Measurements from ENCODE around the gene RAD51B. TPM values are rescaled to one million over a fixed set of nuclear protein-coding genes. Genes with fewer than 3 reads are reported as not detected.

The RAD51B gene
- total RNA-seq, 1 experiment from 2014 or later, result 14.2 TPM

- ChIA-PET CTCF (no interaction called here), POLR2A (no interaction called here)
- H3K4me1 Mint-ChIP-seq, result peaks cover 31% of the 10 kb centered on the region
- H3K36me3 Mint-ChIP-seq, result no peaks in the 10 kb centered on the region
- peaks cover 9% of the 10 kb centered on the region for H3K27me3 Mint-ChIP-seq (ENCODE audit: low read depth)
- H3K9me3 Mint-ChIP-seq, result no peaks in the 10 kb centered on the region; the same call in 1 of the 2 replicates
- H3K4me3 Mint-ChIP-seq, result no peak overlapping the region
- no peak for DNase-seq (ENCODE audit: low spot score)
- no peak overlapping the region for H3K27ac Mint-ChIP-seq
- no peak for TF ChIP-seq ARID4B (CRISPR knock-in tag; IDR thresholded peaks at IDR 0.05; ENCODE audit: borderline replicate concordance)
- no peak for TF ChIP-seq KAT7 (CRISPR knock-in tag; IDR thresholded peaks at IDR 0.05; ENCODE audit: borderline replicate concordance)
- TF ChIP-seq PRRX2 (CRISPR knock-in tag; IDR thresholded peaks at IDR 0.05), result no peak
- no peak for TF ChIP-seq OVOL2 (CRISPR knock-in tag; IDR thresholded peaks at IDR 0.05; ENCODE audit: borderline replicate concordance)
- no peak for TF ChIP-seq HMGXB4 (CRISPR knock-in tag; IDR thresholded peaks at IDR 0.05)
- TF ChIP-seq GABPB1 (CRISPR knock-in tag; IDR thresholded peaks at IDR 0.05), result no peak
- TF ChIP-seq NFATC4 (CRISPR knock-in tag; IDR thresholded peaks at IDR 0.05), result no peak
- no peak for TF ChIP-seq STAT6 (CRISPR knock-in tag; conservative IDR thresholded peaks at IDR 0.05; ENCODE audit: low read depth)
- TF ChIP-seq ZNF121 (CRISPR knock-in tag; IDR thresholded peaks at IDR 0.05), result no peak
- TF ChIP-seq ZNF219 (CRISPR knock-in tag; IDR thresholded peaks at IDR 0.05; ENCODE audit: borderline replicate concordance), result no peak
- TF ChIP-seq MYBL2 (CRISPR knock-in tag; IDR thresholded peaks at IDR 0.05), result no peak
- no peak for TF ChIP-seq ZNF671 (CRISPR knock-in tag; IDR thresholded peaks at IDR 0.05)
- TF ChIP-seq CREM (CRISPR knock-in tag; IDR thresholded peaks at IDR 0.05), result no peak
- no peak for TF ChIP-seq FOXJ3 (CRISPR knock-in tag; IDR thresholded peaks at IDR 0.05; ENCODE audit: borderline replicate concordance)
- TF ChIP-seq SMAD3 (CRISPR knock-in tag; IDR thresholded peaks at IDR 0.05; ENCODE audit: borderline replicate concordance), result no peak
- no peak for TF ChIP-seq ATF3 (CRISPR knock-in tag; conservative IDR thresholded peaks at IDR 0.05)
- no peak for TF ChIP-seq CBFB (CRISPR knock-in tag; IDR thresholded peaks at IDR 0.05; ENCODE audit: low read depth)
- TF ChIP-seq ATF1 (CRISPR knock-in tag; IDR thresholded peaks at IDR 0.05), result no peak
- no peak for TF ChIP-seq TEAD1 (CRISPR knock-in tag; IDR thresholded peaks at IDR 0.05)
- TF ChIP-seq CDX4 (CRISPR knock-in tag; IDR thresholded peaks at IDR 0.05; ENCODE audit: borderline replicate concordance), result no peak
- no peak for ATAC-seq
Observed at GRCh38 chr14:68693926-68694325, 874.3 kb downstream of the RAD51B start.
